Measurements from ENCODE around the gene HDAC2.

- TF ChIP-seq CTCF (IDR thresholded peaks at IDR 0.05), result peak in 5 of 6 experiments; percentile 3 to 58 (median 48)
- no peak for TF ChIP-seq POLR2A (IDR thresholded peaks at IDR 0.05)
Measured at GRCh38 chr6:113994934-113995342, 24.0 kb upstream of the HDAC2 start.

Data from Peyer's patch (tissue), 4 donors.